Right cardiac atrium (tissue), 5 donors: ENCODE results near the gene GSPT1. TPM values are rescaled to one million over a fixed set of nuclear protein-coding genes. Genes with fewer than 3 reads are reported as not detected.

Experiments
- ATAC-seq, 2 donors: fragments of 200-7000 bp; cut with Tn5 transposase; one replicate each; pipeline versions ENCODE4 v1.8.0 to v1.9.1; 2020; ENCODE audit warnings: moderate library complexity in 2 of 2, mild to moderate bottlenecking in 1 of 2
- DNase-seq, 3 donors: peaks; one replicate each; pipeline ENCODE4 v3.0.0-alpha.2; 2020
- H3K27ac ChIP-seq: one replicate; pipeline ENCODE4 v1.5.1; 2013; ENCODE audit warnings: mild to moderate bottlenecking, low read length, control low read depth, moderate library complexity
- H3K27me3 ChIP-seq: one replicate; pipeline ENCODE4 v1.6.1; 2013; ENCODE audit not compliant: control insufficient read depth, insufficient read depth
- H3K4me1 ChIP-seq: one replicate; pipeline ENCODE4 v1.6.1; 2013; ENCODE audit warnings: low read length; ENCODE audit not compliant: control insufficient read depth, insufficient read depth
- H3K4me3 ChIP-seq: one replicate; pipeline ENCODE4 v1.5.1; 2013; ENCODE audit warnings: low read length, control low read depth
- H3K9me3 ChIP-seq: one replicate; pipeline ENCODE4 v1.6.1; 2013; ENCODE audit warnings: low read length; ENCODE audit not compliant: control insufficient read depth
- WGBS: extraction: QIAGEN DNeasy Blood & Tissue Kit; methylation state at CpG from one replicate; pipeline ENCODE4 v1.1.7; 2013; 5-methylcytosine and 5-hydroxymethylcytosine counted together
- intact Hi-C, 4 donors: fragments of 100-400 bp; cut with DNase I; formaldehyde crosslinking; loops; one replicate each; pipeline versions ENCODE4 v1.11.0 to v1.14.0; 2022 to 2023
- polyA plus RNA-seq: library from polyadenylated mRNA; stranded (reverse); fragments of 200-250 nt; gene quantifications from one replicate; pipeline ENCODE4 v1.2.3, GENCODE V29; 2013
- total RNA-seq, 4 donors: library from RNA; stranded (reverse); fragmentation: NEBNext Ultra II Directional; extraction: Animal tissue kit (Norgen Biotek cat#: 25700); gene quantifications; one replicate each; pipeline ENCODE4 v1.2.1, GENCODE V29; 2021
- donor health status: healthy with polysubstance abuse.
- donor health status: DM: no; HTN: yes; CAD: no.
- donor health status: DM: no; HTN: no; CAD: no.
- donor health status: DM: no; HTN: yes; CAD: no; lungs with severe emphysema.
- donor health status: DM: yes; HTN: yes; CAD: no.

The GSPT1 gene
- total and polyA plus RNA-seq, 5 donors, result 41.6 to 105 (median 93.3) TPM

GRCh38 chr16:11852092-11852809 is 63.5 kb downstream of the GSPT1 start:
- 48% methylated on average over 33 of the region's 33 CpGs for WGBS
- Histone ChIP-seq H3K4me1 (peaks cover 2% of the 10 kb centered on the region), H3K4me3 (peak overlapping the region; percentile 86), H3K9me3 (no peaks in the 10 kb centered on the region), H3K27ac (peak overlapping the region; percentile 49), H3K27me3 (no peaks in the 10 kb centered on the region)
- ATAC-seq, result no peak
- no peak for DNase-seq
- intact Hi-C loops, result no loop called here

GRCh38 chr16:11851294-11852091 is 64.3 kb downstream of the GSPT1 start, which contains the start of gene RSL1D1:
Gene RSL1D1, minus strand, starts transcription at chr16:11851542. Its CDS starts 30 bp downstream, at chr16:11851512.
- H3K27ac ChIP-seq, result peak within 1 kb of the TSS; percentile 80
- WGBS, result under 1% methylated on average over 57 of the region's 57 CpGs
- H3K9me3 ChIP-seq, result no peaks in the 10 kb centered on the region
- ATAC-seq, result peak; percentile 98 to 99
- peaks cover 2% of the 10 kb centered on the region for H3K4me1 ChIP-seq
- H3K4me3 ChIP-seq, result peak within 1 kb of the TSS; percentile 86
- intact Hi-C loops, result no loop called here
- H3K27me3 ChIP-seq, result no peaks in the 10 kb centered on the region
- peak; percentile 90 to 96 (median 95) for DNase-seq

DNA sequence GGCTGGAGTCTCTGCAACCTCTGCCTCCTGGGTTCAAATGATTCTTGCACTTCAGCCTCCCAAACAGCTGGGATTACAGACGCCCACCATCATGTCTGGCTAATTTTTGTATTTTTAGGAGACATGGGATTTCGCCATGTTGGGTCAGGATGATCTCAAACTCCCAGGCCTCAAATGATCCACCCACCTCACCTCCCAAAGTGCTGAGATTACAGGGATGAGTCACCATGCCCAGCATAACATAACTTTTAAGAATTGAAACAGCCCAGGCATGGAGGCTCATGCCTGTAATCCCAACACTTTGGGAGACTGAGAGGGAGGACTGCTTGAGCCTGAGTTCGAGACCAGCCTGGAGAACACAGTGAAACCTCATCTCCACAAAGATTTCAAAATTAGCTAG is 66.9 kb downstream of the GSPT1 start:
- no peak overlapping the region for H3K27ac ChIP-seq
- no peaks in the 10 kb centered on the region for H3K27me3 ChIP-seq
- peaks cover 2% of the 10 kb centered on the region for H3K4me1 ChIP-seq
- ATAC-seq (no peak), DNase-seq (no peak)
- H3K9me3 ChIP-seq, result no peaks in the 10 kb centered on the region
- intact Hi-C loops, result loop anchor here in 1 of 4 donors (10.0 kb wide), 1 partner anchor 74 kb away; no protein-coding TSS in a partner anchor
- no peak overlapping the region for H3K4me3 ChIP-seq
- 91% methylated on average over 3 of the region's 3 CpGs for WGBS

- intact Hi-C loops, result loop anchor here in 1 of 4 donors (10.0 kb wide), 1 partner anchor 70 kb away; no protein-coding TSS in a partner anchor
- Histone ChIP-seq H3K27ac (no peak overlapping the region), H3K27me3 (no peaks in the 10 kb centered on the region), H3K4me1 (no peaks in the 10 kb centered on the region), H3K4me3 (no peak overlapping the region), H3K9me3 (no peaks in the 10 kb centered on the region)
- DNase-seq, result no peak
- WGBS, result 88% methylated on average over 4 of the region's 4 CpGs
- ATAC-seq, result no peak
Measured at GRCh38 chr16:11844499-11844898, 71.3 kb downstream of the GSPT1 start.

GRCh38 chr16:11843861-11844260 is 71.9 kb downstream of the GSPT1 start:
- DNase-seq (no peak), ATAC-seq (no peak)
- Histone ChIP-seq H3K4me3 (no peak overlapping the region), H3K4me1 (no peaks in the 10 kb centered on the region), H3K27ac (no peak overlapping the region), H3K9me3 (no peaks in the 10 kb centered on the region), H3K27me3 (no peaks in the 10 kb centered on the region)
- intact Hi-C loops, result loop anchor here in 1 of 4 donors (10.0 kb wide), 1 partner anchor 69 kb away; no protein-coding TSS in a partner anchor
- WGBS, result 85% methylated on average over 5 of the region's 5 CpGs

GRCh38 chr16:11843206-11843605 is 72.5 kb downstream of the GSPT1 start:
- Histone ChIP-seq H3K4me1 (no peaks in the 10 kb centered on the region), H3K27me3 (no peaks in the 10 kb centered on the region), H3K9me3 (no peaks in the 10 kb centered on the region), H3K27ac (no peak overlapping the region), H3K4me3 (no peak overlapping the region)
- ATAC-seq, result no peak
- intact Hi-C loops, result loop anchor here in 1 of 4 donors (10.0 kb wide), 1 partner anchor 68 kb away; no protein-coding TSS in a partner anchor
- 97% methylated on average over 11 of the region's 11 CpGs for WGBS
- DNase-seq, result no peak

DNA sequence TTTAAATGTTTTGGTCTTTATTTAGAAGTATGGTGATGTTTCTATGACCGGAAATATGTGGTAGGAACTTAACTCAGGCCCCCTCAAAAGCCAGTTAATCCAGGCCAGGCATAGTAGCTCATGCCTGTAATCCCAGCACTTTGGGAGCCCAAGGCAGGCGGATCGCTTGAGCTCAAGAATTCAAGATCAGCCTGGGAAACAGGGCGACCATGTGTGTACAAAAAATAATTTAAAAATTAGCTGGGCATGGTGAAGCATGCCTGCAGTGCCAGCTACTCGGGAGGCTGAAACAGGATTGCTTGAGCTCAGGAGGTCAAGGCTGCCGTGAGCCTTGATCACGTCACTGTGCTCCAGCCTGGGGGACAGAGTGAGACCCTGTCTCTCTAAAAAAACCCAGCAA is 74.7 kb downstream of the GSPT1 start:
- Histone ChIP-seq H3K27me3 (no peaks in the 10 kb centered on the region), H3K4me3 (no peak overlapping the region), H3K4me1 (no peaks in the 10 kb centered on the region), H3K27ac (no peak overlapping the region), H3K9me3 (no peaks in the 10 kb centered on the region)
- DNase-seq (no peak), ATAC-seq (no peak)
- intact Hi-C loops, result loop anchor here in 1 of 4 donors (10.0 kb wide), 1 partner anchor 66 kb away; no protein-coding TSS in a partner anchor
- 94% methylated on average over 7 of the region's 7 CpGs for WGBS

GRCh38 chr16:11836650-11837244 is 79.0 kb downstream of the GSPT1 start:
- DNase-seq (no peak), ATAC-seq (no peak)
- intact Hi-C loops, result no loop called here
- Histone ChIP-seq H3K4me1 (no peaks in the 10 kb centered on the region), H3K9me3 (no peaks in the 10 kb centered on the region), H3K27ac (no peak overlapping the region), H3K4me3 (no peak overlapping the region), H3K27me3 (no peaks in the 10 kb centered on the region)
- 92% methylated on average over 7 of the region's 7 CpGs for WGBS

DNA sequence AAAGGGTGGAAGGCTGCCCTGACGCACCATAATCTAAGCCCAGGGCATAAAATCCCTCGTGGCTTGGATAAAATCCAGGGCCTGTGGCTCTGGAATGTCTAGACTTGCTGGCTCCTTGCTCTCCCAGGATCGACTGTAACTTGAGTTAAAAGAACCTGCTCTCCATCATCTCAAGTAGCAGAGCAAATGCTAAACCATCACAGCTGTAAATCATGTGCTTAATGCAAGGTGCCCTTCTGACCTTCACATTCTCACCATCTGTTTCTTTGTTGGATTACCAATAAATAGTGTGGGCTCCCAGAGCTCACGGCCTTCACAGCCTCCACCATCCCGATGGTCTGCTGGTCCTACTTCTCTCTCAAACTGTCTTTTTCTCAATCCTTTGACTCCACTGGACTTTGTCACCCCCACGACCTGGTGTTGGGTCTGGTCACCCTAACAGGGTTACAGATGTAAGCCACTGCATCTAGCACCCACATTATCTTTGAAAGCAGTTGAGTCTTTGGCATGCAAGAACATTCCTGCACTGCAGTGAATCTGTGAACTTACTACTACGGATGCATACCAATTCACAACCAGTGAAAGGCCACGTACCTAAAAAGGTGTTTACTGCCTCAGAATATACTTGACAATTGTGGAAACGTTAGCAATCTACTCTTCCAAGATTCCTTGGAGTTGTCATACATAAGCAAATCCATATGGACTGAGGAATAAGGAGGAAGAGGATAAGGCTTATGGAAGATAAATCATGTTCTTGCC is 79.7 kb downstream of the GSPT1 start:
- no peak overlapping the region for H3K27ac ChIP-seq
- H3K4me3 ChIP-seq, result no peak overlapping the region
- H3K9me3 ChIP-seq, result no peaks in the 10 kb centered on the region
- ATAC-seq (no peak), DNase-seq (peak in 1 of 3 donors; percentile 52)
- H3K4me1 ChIP-seq, result no peaks in the 10 kb centered on the region
- no peaks in the 10 kb centered on the region for H3K27me3 ChIP-seq
- intact Hi-C loops, result no loop called here
- WGBS, result 41% methylated on average over 9 of the region's 9 CpGs

- Histone ChIP-seq H3K27me3 (no peaks in the 10 kb centered on the region), H3K9me3 (no peaks in the 10 kb centered on the region), H3K27ac (no peak overlapping the region), H3K4me3 (no peak overlapping the region), H3K4me1 (no peaks in the 10 kb centered on the region)
- WGBS, result 88% methylated on average over 4 of the region's 4 CpGs
- DNase-seq, result peak in 1 of 3 donors; percentile 38
- peak in 1 of 2 donors; percentile 45 for ATAC-seq
- intact Hi-C loops, result no loop called here
Measured at GRCh38 chr16:11835309-11835708, 80.4 kb downstream of the GSPT1 start.
